RWPE2 (cell line): ENCODE data around the gene PLOD3.

Experiments used
- ATAC-seq: fragments of 200-7000 bp; cut with Tn5 transposase; 3 replicates; pipeline ENCODE4 v1.9.1; 2021; ENCODE audit warnings: low read depth
- DNase-seq: peaks from one replicate; pipeline ENCODE4 v3.0.0-alpha.2; 2020; ENCODE audit warnings: low spot score
- H3K27ac ChIP-seq: fragments of 450-650 bp; 2 replicates; pipeline ENCODE4 v1.5.1; 2017; ENCODE audit warnings: mild to moderate bottlenecking; ENCODE audit not compliant: poor library complexity, severe bottlenecking
- H3K27me3 ChIP-seq: fragments of 250-450 bp; sonication (Bioruptor Pico); 2 replicates; pipeline ENCODE4 v1.5.1; 2021; ENCODE audit warnings: mild to moderate bottlenecking, moderate library complexity; ENCODE audit not compliant: insufficient read depth, poor library complexity, severe bottlenecking
- H3K36me3 ChIP-seq: fragments of 250-450 bp; sonication (Bioruptor Pico); 2 replicates; pipeline ENCODE4 v1.5.1; 2020; ENCODE audit warnings: low read depth, mild to moderate bottlenecking, moderate library complexity
- H3K4me1 ChIP-seq: fragments of 250-450 bp; sonication (Bioruptor Pico); 2 replicates; pipeline ENCODE4 v1.5.1; 2021; ENCODE audit warnings: mild to moderate bottlenecking, moderate library complexity; ENCODE audit not compliant: insufficient read depth, poor library complexity, severe bottlenecking
- H3K4me3 ChIP-seq: fragments of 250-450 bp; sonication (Bioruptor Pico); 2 replicates; pipeline ENCODE4 v1.5.1; 2021; ENCODE audit warnings: mild to moderate bottlenecking, moderate library complexity; ENCODE audit not compliant: severe bottlenecking
- H3K9me3 ChIP-seq: fragments of 250-450 bp; sonication (Bioruptor Pico); 2 replicates; pipeline ENCODE4 v1.5.1; 2021; ENCODE audit warnings: mild to moderate bottlenecking, moderate library complexity; ENCODE audit not compliant: severe bottlenecking
- TF ChIP-seq, protein P1 (sequence below): fragments of 450-650 bp; IDR thresholded peaks from one replicate; pipeline ENCODE4 v1.5.1; 2017; ENCODE audit warnings: mild to moderate bottlenecking, moderate library complexity; ENCODE audit not compliant: poor library complexity, severe bottlenecking

PLOD3 gene

DNA sequence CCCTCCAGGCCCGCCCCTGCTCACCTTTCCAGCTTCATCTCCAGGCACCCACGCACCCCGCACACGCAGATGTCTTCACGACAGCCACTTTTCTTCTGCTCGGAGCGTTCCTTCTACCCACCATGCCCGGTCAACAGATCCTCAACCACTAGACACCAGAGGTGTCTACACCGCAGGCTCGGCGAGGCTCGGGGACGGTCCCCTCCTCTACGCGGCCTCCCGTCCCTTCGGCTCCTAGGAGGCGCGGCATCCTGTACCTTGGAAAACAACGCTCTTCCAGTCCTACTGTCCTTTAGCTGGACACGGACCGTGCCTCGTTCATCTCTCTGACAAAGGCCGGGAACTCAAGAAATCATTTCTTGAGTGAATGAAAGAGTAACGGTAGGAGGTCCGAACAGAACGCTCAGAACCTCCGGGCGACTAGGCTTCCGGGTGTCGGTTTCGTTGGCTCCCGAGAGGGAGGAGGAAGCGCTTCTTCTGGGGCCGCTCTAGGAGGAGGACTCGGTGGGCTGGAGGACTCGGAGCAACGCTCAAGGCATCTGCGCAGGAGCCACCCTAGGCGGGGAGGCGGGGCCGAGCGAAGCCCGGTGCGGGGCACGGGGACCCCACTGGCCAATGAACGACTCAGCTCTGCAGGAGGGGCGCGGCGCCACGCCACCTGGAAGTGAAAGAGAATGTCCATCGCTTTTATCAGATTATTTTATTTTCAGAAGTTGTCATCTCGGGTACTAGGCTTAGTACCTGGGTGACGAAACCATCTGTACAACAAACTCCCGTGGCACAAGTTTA is 34.7 kb upstream of the PLOD3 start:
- Histone ChIP-seq H3K4me3 (peak overlapping the region; percentile 57), H3K36me3 (peaks cover 14% of the 10 kb centered on the region), H3K4me1 (no peaks in the 10 kb centered on the region), H3K27me3 (no peaks in the 10 kb centered on the region), H3K27ac (peak overlapping the region; percentile 12), H3K9me3 (no peaks in the 10 kb centered on the region)
- ATAC-seq: peak; percentile 100
- peak; percentile 98 for DNase-seq
- TF ChIP-seq, protein P1, sequence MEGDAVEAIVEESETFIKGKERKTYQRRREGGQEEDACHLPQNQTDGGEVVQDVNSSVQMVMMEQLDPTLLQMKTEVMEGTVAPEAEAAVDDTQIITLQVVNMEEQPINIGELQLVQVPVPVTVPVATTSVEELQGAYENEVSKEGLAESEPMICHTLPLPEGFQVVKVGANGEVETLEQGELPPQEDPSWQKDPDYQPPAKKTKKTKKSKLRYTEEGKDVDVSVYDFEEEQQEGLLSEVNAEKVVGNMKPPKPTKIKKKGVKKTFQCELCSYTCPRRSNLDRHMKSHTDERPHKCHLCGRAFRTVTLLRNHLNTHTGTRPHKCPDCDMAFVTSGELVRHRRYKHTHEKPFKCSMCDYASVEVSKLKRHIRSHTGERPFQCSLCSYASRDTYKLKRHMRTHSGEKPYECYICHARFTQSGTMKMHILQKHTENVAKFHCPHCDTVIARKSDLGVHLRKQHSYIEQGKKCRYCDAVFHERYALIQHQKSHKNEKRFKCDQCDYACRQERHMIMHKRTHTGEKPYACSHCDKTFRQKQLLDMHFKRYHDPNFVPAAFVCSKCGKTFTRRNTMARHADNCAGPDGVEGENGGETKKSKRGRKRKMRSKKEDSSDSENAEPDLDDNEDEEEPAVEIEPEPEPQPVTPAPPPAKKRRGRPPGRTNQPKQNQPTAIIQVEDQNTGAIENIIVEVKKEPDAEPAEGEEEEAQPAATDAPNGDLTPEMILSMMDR: no peak

DNA sequence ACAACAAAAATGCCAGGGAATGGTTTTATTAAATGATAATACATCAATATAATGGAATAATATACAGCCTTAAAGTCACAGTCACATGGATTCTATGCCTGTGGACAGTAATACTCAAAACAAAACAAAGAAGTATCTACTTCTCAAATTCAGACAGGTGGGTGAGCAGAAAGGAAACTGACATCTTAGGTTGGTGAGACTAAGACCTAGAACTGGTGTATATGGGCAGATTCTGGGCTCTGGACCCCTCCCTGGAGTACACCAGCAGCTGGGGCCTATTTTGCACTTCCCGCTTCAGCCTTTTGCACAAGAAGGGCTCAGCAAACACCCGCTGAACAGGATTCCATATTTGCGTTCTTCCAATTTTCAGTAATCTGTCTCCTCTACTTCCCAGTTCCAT is 32.9 kb upstream of the PLOD3 start:
- H3K9me3 ChIP-seq: no peaks in the 10 kb centered on the region
- ATAC-seq (no peak), DNase-seq (no peak)
- TF ChIP-seq, protein P1: no peak
- no peak overlapping the region for H3K27ac ChIP-seq
- H3K4me3 ChIP-seq: no peak overlapping the region
- H3K36me3 ChIP-seq: peaks cover 18% of the 10 kb centered on the region
- H3K27me3 ChIP-seq: no peaks in the 10 kb centered on the region
- no peaks in the 10 kb centered on the region for H3K4me1 ChIP-seq

DNA sequence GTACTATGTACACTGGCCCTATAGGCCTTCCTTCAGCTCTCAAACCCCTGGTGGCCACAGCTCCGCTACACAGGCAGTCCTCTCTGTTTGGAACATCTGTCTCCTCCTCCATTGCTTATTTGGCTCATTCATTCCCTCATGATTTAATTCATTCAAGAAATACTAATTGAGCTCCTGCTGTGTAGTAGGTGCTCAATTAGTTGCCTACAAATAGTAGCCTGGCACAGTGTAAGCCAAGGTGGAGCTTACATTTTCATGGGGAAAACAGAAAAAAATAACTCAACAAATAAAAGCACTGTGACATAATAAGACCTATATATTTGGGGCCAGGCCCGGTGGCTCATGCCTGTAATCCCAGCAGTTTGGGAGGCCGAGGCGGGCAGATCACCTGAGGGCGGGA is 30.9 kb upstream of the PLOD3 start:
- Histone ChIP-seq H3K36me3 (peaks cover 18% of the 10 kb centered on the region), H3K4me1 (peaks cover 3% of the 10 kb centered on the region), H3K27me3 (no peaks in the 10 kb centered on the region), H3K27ac (no peak overlapping the region), H3K4me3 (no peak overlapping the region), H3K9me3 (no peaks in the 10 kb centered on the region)
- TF ChIP-seq, protein P1: no peak
- ATAC-seq (no peak), DNase-seq (no peak)

DNA sequence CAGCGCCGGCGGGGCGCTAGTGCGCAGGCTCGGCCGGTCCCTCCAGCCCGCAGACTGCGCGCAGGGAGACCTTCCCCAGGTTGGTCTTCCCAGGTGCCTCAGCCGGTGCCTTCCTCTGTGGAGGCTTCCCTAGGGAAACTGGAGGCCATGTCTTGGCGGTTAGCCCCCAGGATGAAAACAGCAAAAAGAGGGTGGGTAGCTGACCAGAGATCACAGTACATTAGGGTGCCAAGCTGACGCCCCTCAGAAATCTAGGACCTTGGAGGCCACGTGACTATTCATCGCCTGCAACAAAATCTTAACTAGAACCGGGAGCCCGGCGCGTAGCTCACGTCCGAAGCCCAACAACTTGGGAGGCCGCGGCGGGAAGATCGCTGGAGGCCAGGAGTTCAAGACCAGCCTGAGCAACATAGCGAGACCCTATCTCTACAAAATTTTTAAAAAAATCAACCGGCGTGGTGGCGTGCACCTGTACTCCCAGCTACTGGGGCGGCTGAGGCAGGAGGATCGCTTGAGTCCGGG is 27.8 kb upstream of the PLOD3 start:
- Histone ChIP-seq H3K4me3 (peak overlapping the region; percentile 78), H3K27ac (peak overlapping the region; percentile 70), H3K27me3 (no peaks in the 10 kb centered on the region), H3K4me1 (peaks cover 6% of the 10 kb centered on the region), H3K9me3 (no peaks in the 10 kb centered on the region), H3K36me3 (peaks cover 31% of the 10 kb centered on the region)
- DNase-seq (no peak), ATAC-seq (no peak)
- TF ChIP-seq, protein P1: no peak
